Measurements from ENCODE around the gene ANO6. TPM values are rescaled to one million over a fixed set of nuclear protein-coding genes. Genes with fewer than 3 reads are reported as not detected.

Gene ANO6
- total RNA-seq, 1 experiment from 2014 or later = 59.3 TPM

GRCh38 chr12:45418520-45418919 lies 202.6 kb downstream of the ANO6 start:
- CTCF ChIA-PET = no interaction called here
- intact Hi-C loops (cut with micrococcal nuclease; ENCODE audit: unreplicated experiment) = no loop called here
- H3K27me3 ChIP-seq (replicated peaks; ENCODE audit: insufficient read depth, low read depth, low read length, poor library complexity) = no peaks in the 10 kb centered on the region
- H3K36me3 ChIP-seq (ENCODE audit: insufficient read depth, low read length, poor library complexity, severe bottlenecking) = peaks cover 32% of the 10 kb centered on the region
- POLR2A ChIA-PET (ENCODE audit: low non-redundant PET) = no interaction called here
- H3K4me3 ChIP-seq (ENCODE audit: low read depth, low read length, poor library complexity, severe bottlenecking) = no peak overlapping the region
- H3K4me1 ChIP-seq (ENCODE audit: insufficient read depth, low read length, poor library complexity, severe bottlenecking) = no peaks in the 10 kb centered on the region
- H3K27ac ChIP-seq (ENCODE audit: low read depth, low read length, poor library complexity, severe bottlenecking) = no peak overlapping the region
- no peaks in the 10 kb centered on the region for H3K9me3 ChIP-seq (ENCODE audit: low read depth, low read length, poor library complexity, severe bottlenecking)
- no TSS peak for BruUV-seq (replicated peaks)
- DNase-seq (ENCODE audit: low spot score) = no peak
- TF ChIP-seq EZH2 (IDR thresholded peaks at IDR 0.05; ENCODE audit: borderline replicate concordance, low read depth, low read length, poor library complexity, severe bottlenecking) = no peak
- no peak for TF ChIP-seq CTCF (conservative IDR thresholded peaks at IDR 0.05; ENCODE audit: low read depth, low read length)

GRCh38 chr12:45419317-45419814 lies 203.5 kb downstream of the ANO6 start:
- BruUV-seq (replicated peaks) = no TSS peak
- no peaks in the 10 kb centered on the region for H3K27me3 ChIP-seq (replicated peaks; ENCODE audit: insufficient read depth, low read depth, low read length, poor library complexity)
- H3K27ac ChIP-seq (ENCODE audit: low read depth, low read length, poor library complexity, severe bottlenecking) = no peak overlapping the region
- TF ChIP-seq CTCF (conservative IDR thresholded peaks at IDR 0.05; ENCODE audit: low read depth, low read length) (no peak), EZH2 (IDR thresholded peaks at IDR 0.05; ENCODE audit: borderline replicate concordance, low read depth, low read length, poor library complexity, severe bottlenecking) (no peak)
- no peak for DNase-seq (ENCODE audit: low spot score)
- no peaks in the 10 kb centered on the region for H3K9me3 ChIP-seq (ENCODE audit: low read depth, low read length, poor library complexity, severe bottlenecking)
- intact Hi-C loops (cut with micrococcal nuclease; ENCODE audit: unreplicated experiment) = no loop called here
- H3K4me3 ChIP-seq (ENCODE audit: low read depth, low read length, poor library complexity, severe bottlenecking) = no peak overlapping the region
- ChIA-PET POLR2A (ENCODE audit: low non-redundant PET) (no interaction called here), CTCF (no interaction called here)
- H3K4me1 ChIP-seq (ENCODE audit: insufficient read depth, low read length, poor library complexity, severe bottlenecking) = no peaks in the 10 kb centered on the region
- peaks cover 37% of the 10 kb centered on the region for H3K36me3 ChIP-seq (ENCODE audit: insufficient read depth, low read length, poor library complexity, severe bottlenecking)

GRCh38 chr12:45421736-45422135 lies 205.8 kb downstream of the ANO6 start:
- no peak for DNase-seq (ENCODE audit: low spot score)
- no TSS peak for BruUV-seq (replicated peaks)
- Histone ChIP-seq H3K36me3 (ENCODE audit: insufficient read depth, low read length, poor library complexity, severe bottlenecking) (peaks cover 22% of the 10 kb centered on the region), H3K27me3 (replicated peaks; ENCODE audit: insufficient read depth, low read depth, low read length, poor library complexity) (no peaks in the 10 kb centered on the region), H3K27ac (ENCODE audit: low read depth, low read length, poor library complexity, severe bottlenecking) (no peak overlapping the region), H3K9me3 (ENCODE audit: low read depth, low read length, poor library complexity, severe bottlenecking) (no peaks in the 10 kb centered on the region), H3K4me1 (ENCODE audit: insufficient read depth, low read length, poor library complexity, severe bottlenecking) (no peaks in the 10 kb centered on the region), H3K4me3 (ENCODE audit: low read depth, low read length, poor library complexity, severe bottlenecking) (no peak overlapping the region)
- POLR2A ChIA-PET (ENCODE audit: low non-redundant PET) = no interaction called here
- TF ChIP-seq EZH2 (IDR thresholded peaks at IDR 0.05; ENCODE audit: borderline replicate concordance, low read depth, low read length, poor library complexity, severe bottlenecking) (no peak), CTCF (conservative IDR thresholded peaks at IDR 0.05; ENCODE audit: low read depth, low read length) (no peak)
- CTCF ChIA-PET = no interaction called here
- intact Hi-C loops (cut with micrococcal nuclease; ENCODE audit: unreplicated experiment) = no loop called here
